ENCODE data around the gene FAM171A1. TPM values are rescaled to one million over a fixed set of nuclear protein-coding genes. Genes with fewer than 3 reads are reported as not detected.

FAM171A1 gene
- total and polyA plus RNA-seq, 2 donors (not counting 3 experiments of a cell fraction or from before 2014, with no cell fraction given) = 56.3 to 75.8 TPM

GRCh38 chr10:15351099-15351820, 19.8 kb downstream of the FAM171A1 start:
- no peaks in the 10 kb centered on the region for H4K20me1 ChIP-seq (replicated peaks; ENCODE audit: control insufficient read depth, extremely low read depth, insufficient read depth, low read length)
- H2AFZ ChIP-seq (ENCODE audit: low read depth, low read length) = no peak overlapping the region
- H3K4me3 ChIP-seq (replicated peaks in 1 of 3; ENCODE audit: insufficient read depth in 1 of 3, low read depth in 1 of 3, low read length in 3 of 3) = no peak overlapping the region
- H3K27ac ChIP-seq (ENCODE audit: insufficient read depth, low read depth, low read length) = no peak overlapping the region
- H3K27me3 ChIP-seq (ENCODE audit: control insufficient read depth in 2 of 2, insufficient read depth in 2 of 2, low read length in 2 of 2) = no peaks in the 10 kb centered on the region
- ChIA-PET CTCF (interaction anchor here (1.4 kb wide), 1 partner anchor 12 kb away, joined by 3 read pairs; no protein-coding TSS in a partner anchor), POLR2A (interaction anchor here (0.7 kb wide), 1 partner anchor 94 kb away, joined by 3 read pairs; no protein-coding TSS in a partner anchor)
- intact Hi-C loops (cut with micrococcal nuclease) (no loop called here), dilution Hi-C loops (cut with MboI; ENCODE audit: extremely low pct_ligation_motif_present, low sequenced_read_pairs) (no loop called here)
- TF ChIP-seq POLR2AphosphoS5 (IDR thresholded peaks at IDR 0.05; ENCODE audit: insufficient read depth, low read depth, low read length) = no peak
- no peak for TF ChIP-seq CTCF (IDR thresholded peaks at IDR 0.05; ENCODE audit: extremely low read depth in 1 of 2, insufficient read depth in 1 of 2, low read depth in 1 of 2, low read length in 2 of 2)
- no peak for TF ChIP-seq MAX (IDR thresholded peaks at IDR 0.05; ENCODE audit: insufficient read depth, insufficient read length)
- no peak for TF ChIP-seq GATA2 (IDR thresholded peaks at IDR 0.05; ENCODE audit: insufficient read depth, insufficient read length, low read depth, low read length)
- TF ChIP-seq MYC (IDR thresholded peaks at IDR 0.05; ENCODE audit: low read depth, low read length) = no peak
- no peak for TF ChIP-seq EZH2 (IDR thresholded peaks at IDR 0.05; ENCODE audit: borderline replicate concordance, low read depth, low read length, severe bottlenecking)
- TF ChIP-seq POLR2A (IDR thresholded peaks at IDR 0.05; ENCODE audit: low read depth, low read length) = no peak
- no peak for TF ChIP-seq JUN (IDR thresholded peaks at IDR 0.05; ENCODE audit: borderline replicate concordance, insufficient read depth, insufficient read length, low read depth)
- TF ChIP-seq FOS (IDR thresholded peaks at IDR 0.05; ENCODE audit: borderline replicate concordance, insufficient read depth, low read length) = no peak
- H3K36me3 ChIP-seq (ENCODE audit: control insufficient read depth in 2 of 2, extremely low read depth in 1 of 2, insufficient read depth in 2 of 2, low read length in 2 of 2) = no peaks in the 10 kb centered on the region
- peaks cover 14% of the 10 kb centered on the region for H3K4me1 ChIP-seq (ENCODE audit: control insufficient read depth, extremely low read depth, insufficient read depth, low read length)
- FAIRE-seq (no peak), DNase-seq (ENCODE audit: low read depth, low spot score) (no peak)
- no peaks in the 10 kb centered on the region for H3K9me1 ChIP-seq (replicated peaks; ENCODE audit: control insufficient read depth, extremely low read depth, insufficient read depth, low read length)
- H3K4me2 ChIP-seq (ENCODE audit: insufficient read depth, low read length) = no peak overlapping the region
- H3K9ac ChIP-seq (replicated peaks; ENCODE audit: extremely low read depth, insufficient read depth, low read length) = no peak overlapping the region
- H3K79me2 ChIP-seq (ENCODE audit: control insufficient read depth, insufficient read depth, low read length) = peaks cover 84% of the 10 kb centered on the region
- no peaks in the 10 kb centered on the region for H3K9me3 ChIP-seq (replicated peaks; ENCODE audit: control insufficient read depth, insufficient read depth, low read length)
- no TSS peak for BruUV-seq (replicated peaks)

Measured in endothelial cell of umbilical vein (primary cell).